Type B pancreatic cell (in vitro differentiated cells): ENCODE data around the gene CEP164. TPM values are rescaled to one million over a fixed set of nuclear protein-coding genes. Genes with fewer than 3 reads are reported as not detected.
A peak's percentile ranks its signal among the peaks of the same experiment; 100 is the strongest.
"Not testable (repeated sequence)": the region's sequence is repeated elsewhere in the genome, so short reads cannot be mapped to it uniquely, and the experiment has no call there.

Experiments used
- DNase-seq: peaks from one replicate; pipeline ENCODE4 v3.0.0; 2021; ENCODE audit warnings: mixed read lengths; ENCODE audit not compliant: unreplicated experiment; ENCODE audit errors: extremely low spot score
- H3K27ac Mint-ChIP-seq: 2 replicates; pipeline ENCODE4 v1.8.0; 2021; ENCODE audit warnings: mild to moderate bottlenecking, mixed read lengths
- H3K27me3 Mint-ChIP-seq: 2 replicates; pipeline ENCODE4 v1.8.0; 2021; ENCODE audit warnings: mixed read lengths
- H3K36me3 Mint-ChIP-seq: 2 replicates; pipeline ENCODE4 v1.8.0; 2021; ENCODE audit warnings: mixed read lengths
- H3K4me1 Mint-ChIP-seq: one replicate; pipeline ENCODE4 v1.8.0; 2021; ENCODE audit warnings: mixed read lengths; ENCODE audit not compliant: unreplicated experiment
- H3K4me3 Mint-ChIP-seq: 2 replicates; pipeline ENCODE4 v1.8.0; 2021; ENCODE audit warnings: mild to moderate bottlenecking, mixed read lengths
- H3K9me3 Mint-ChIP-seq: 2 replicates; pipeline ENCODE4 v1.8.0; 2021; ENCODE audit warnings: mixed read lengths
- total RNA-seq: library from RNA; stranded (reverse); gene quantifications from 2 replicates; pipeline ENCODE4 v1.2.1, GENCODE V29; 2021; ENCODE audit warnings: low replicate concordance
- TF ChIP-seq, protein P1 (sequence below): fragments of 200-600 bp; sonication (generic); conservative IDR thresholded peaks from 2 replicates; pipeline ENCODE4 v1.5.0; 2021; ENCODE audit warnings: antibody characterized with exemption, mild to moderate bottlenecking

The CEP164 gene
- total RNA-seq, 1 donor from 2014 or later = 42.1 TPM

DNA sequence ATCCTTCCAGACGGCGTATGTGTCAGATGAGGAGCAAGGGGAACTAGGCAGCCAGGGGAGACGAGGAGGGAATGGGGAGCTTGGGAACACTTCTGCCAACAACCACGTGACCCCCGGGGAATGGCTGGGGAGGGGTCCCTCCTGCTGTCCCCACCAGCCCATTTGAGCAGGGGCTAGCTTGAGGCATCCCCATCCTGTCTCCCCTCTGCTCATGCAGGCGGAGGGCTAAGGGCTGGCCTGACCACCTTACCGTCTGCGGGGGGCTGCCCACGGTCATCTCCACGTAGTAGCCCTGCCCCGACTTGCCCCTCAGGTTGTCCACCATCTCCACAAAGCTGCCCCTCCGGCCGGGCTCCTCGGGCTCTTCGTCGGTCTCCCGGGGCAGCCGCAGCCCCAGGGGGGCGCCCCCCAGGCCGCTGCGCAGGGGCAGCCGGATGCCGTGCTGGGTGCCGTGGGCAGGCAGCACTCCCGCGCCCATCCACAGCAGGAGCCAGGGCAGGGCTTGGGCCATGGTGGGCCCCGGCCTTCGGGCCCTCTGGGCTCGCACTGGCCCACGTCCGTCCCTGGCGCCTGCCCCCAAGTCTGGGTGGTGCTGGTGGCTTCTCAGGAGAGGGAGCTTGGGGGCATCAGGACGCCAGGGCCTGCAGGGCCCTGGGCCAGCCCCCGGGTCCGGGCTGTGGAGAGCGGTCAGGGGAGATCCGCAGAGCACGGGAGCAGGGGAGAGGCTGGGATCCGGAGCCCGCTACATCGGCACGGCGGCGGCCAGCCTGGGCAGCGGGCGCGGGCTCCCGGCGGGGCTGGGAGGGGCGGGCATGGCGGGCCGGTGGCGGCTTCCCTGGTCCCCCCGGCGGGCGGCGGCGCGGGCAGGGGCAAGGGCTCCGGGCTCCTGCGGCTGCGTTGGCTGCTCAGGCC, 12.1 kb upstream of the CEP164 start:
- Mint-ChIP-seq H3K27ac (peak overlapping the region; percentile 48), H3K4me1 (peaks cover 21% of the 10 kb centered on the region), H3K4me3 (peak overlapping the region; percentile 93), H3K27me3 (no peaks in the 10 kb centered on the region), H3K9me3 (no peaks in the 10 kb centered on the region), H3K36me3 (no peaks in the 10 kb centered on the region)
- TF ChIP-seq, protein P1, sequence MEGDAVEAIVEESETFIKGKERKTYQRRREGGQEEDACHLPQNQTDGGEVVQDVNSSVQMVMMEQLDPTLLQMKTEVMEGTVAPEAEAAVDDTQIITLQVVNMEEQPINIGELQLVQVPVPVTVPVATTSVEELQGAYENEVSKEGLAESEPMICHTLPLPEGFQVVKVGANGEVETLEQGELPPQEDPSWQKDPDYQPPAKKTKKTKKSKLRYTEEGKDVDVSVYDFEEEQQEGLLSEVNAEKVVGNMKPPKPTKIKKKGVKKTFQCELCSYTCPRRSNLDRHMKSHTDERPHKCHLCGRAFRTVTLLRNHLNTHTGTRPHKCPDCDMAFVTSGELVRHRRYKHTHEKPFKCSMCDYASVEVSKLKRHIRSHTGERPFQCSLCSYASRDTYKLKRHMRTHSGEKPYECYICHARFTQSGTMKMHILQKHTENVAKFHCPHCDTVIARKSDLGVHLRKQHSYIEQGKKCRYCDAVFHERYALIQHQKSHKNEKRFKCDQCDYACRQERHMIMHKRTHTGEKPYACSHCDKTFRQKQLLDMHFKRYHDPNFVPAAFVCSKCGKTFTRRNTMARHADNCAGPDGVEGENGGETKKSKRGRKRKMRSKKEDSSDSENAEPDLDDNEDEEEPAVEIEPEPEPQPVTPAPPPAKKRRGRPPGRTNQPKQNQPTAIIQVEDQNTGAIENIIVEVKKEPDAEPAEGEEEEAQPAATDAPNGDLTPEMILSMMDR = no peak
- no peak for DNase-seq

DNA sequence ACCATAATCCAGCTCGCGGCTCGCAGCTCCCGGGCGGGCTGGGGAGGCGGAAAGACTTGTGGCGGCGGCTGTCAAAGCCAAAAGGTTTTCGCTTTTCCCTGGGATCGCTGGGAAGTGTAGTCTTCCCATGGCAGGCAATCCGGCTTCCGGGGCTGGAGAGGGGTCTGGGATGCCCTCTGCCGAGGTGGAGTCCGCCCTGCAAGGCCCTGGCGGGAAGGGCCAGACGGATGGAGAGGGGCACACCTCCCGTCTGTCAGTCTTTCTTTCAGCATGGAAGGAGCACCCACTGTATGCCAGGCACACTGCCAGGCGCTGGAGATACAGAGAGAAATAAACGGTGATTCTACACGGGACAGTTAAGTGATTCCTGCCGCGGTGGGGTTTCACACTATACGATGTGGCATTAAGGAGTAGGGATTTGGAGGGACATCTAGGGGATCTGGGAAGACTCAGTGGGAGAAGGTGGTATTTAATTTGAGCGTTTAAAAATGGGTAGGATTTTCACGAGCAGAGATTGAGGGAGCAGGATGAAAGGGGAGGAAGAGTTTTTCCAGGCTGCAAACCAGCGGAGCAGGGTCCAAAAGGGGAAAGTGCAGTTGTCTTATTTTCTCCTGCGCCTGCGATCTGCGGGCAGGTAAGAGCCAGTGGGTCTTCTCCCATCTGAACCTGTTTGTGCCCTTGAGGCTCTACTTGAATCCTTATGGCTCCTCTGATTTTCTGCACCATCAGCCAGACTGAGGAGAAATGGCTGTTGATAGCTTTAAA, 11.3 kb upstream of the CEP164 start, which contains the start of gene BACE1:
Gene BACE1, minus strand, starts transcription at position 60 of the 765 bp plus-strand sequence. CDS start 461 bp downstream, outside the sequence.
- Mint-ChIP-seq H3K27ac (peak within 1 kb of the TSS; percentile 48), H3K27me3 (no peaks in the 10 kb centered on the region), H3K4me1 (peaks cover 21% of the 10 kb centered on the region), H3K36me3 (no peaks in the 10 kb centered on the region), H3K9me3 (no peaks in the 10 kb centered on the region), H3K4me3 (peak within 1 kb of the TSS; percentile 93)
- TF ChIP-seq, protein P1 = peak; percentile 47
- peak; percentile 82 for DNase-seq

DNA sequence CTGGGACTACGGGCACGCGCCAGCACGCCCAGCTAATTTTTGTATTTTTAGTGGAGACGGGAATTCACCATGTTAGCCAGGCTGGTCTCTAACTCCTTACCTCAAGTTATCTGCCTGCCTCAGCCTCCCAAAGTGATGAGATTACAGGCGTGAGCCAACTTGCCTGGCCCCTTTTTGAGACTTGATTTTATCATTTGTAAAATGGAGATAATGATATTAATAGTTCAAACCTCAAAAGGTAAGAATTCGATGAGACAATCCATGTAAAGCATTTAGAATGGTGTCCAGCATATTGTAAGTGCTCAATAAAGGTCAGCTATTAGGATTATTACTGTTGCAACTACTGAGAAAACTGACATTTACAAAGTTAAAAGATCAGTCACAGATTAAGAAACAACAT, 8.9 kb upstream of the CEP164 start:
- peaks cover 16% of the 10 kb centered on the region for H3K4me1 Mint-ChIP-seq
- H3K36me3 Mint-ChIP-seq = no peaks in the 10 kb centered on the region
- no peak overlapping the region for H3K27ac Mint-ChIP-seq

DNA sequence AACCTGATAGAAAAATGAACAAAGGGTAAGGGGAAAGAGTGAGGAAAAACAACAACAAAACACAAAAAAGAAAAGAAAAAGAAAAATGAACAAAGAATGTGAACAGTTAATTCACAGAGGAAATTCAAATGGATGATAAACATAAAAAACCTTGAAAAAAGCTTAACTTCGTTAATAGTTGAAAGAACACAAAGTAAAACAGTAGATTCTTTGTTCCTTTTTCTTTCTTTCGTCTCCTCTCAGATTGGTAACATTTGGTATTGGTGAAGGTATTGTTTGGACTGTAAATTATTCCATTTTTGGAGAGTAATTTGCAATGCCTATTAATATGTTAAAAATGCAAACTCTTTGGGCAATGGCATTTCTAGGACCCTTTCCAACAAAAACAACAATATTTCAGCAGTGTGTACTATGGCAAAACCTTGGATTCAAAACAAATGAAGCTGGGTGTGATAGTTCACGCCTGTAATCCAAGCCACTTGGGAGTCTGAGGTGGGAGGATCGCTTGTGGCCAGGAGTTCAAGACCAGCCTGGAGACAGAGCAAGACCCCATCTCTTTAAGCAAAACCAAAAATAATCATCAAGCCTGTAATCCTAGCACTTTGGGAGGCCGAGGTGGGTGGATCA, 8.3 kb upstream of the CEP164 start:
- no peak for DNase-seq
- TF ChIP-seq, protein P1 = no peak
- Mint-ChIP-seq H3K27me3 (no peaks in the 10 kb centered on the region), H3K4me3 (no peak overlapping the region), H3K36me3 (no peaks in the 10 kb centered on the region), H3K9me3 (no peaks in the 10 kb centered on the region), H3K27ac (no peak overlapping the region), H3K4me1 (peaks cover 13% of the 10 kb centered on the region)

More for the DNA sequence above, 8.9 kb upstream of the CEP164 start:
- Mint-ChIP-seq H3K27me3 (no peaks in the 10 kb centered on the region), H3K4me3 (no peak overlapping the region), H3K9me3 (no peaks in the 10 kb centered on the region)
- DNase-seq = no peak
- TF ChIP-seq, protein P1 = no peak

DNA sequence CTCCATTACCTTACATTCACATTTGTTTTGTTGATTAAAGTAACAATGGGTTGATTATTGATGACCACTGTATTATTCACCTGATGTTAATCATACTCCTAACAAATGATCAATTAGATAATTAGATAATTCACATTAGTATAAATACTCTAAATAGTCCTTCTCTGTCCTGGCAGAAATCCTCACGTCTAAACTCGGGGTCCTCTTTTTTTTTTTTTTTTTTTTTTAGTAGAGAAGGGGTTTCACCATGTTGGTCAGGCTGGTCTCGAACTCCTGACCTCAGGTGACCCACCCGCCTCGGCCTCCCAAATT, 443 bp upstream of the CEP164 start:
- H3K36me3 Mint-ChIP-seq, DNase-seq, H3K9me3 Mint-ChIP-seq, H3K27me3 Mint-ChIP-seq, H3K27ac Mint-ChIP-seq, H3K4me1 Mint-ChIP-seq: not testable (repeated sequence)
- peak overlapping the region; percentile 80 for H3K4me3 Mint-ChIP-seq
